ENCODE results near the gene ZNF124. TPM values are rescaled to one million over a fixed set of nuclear protein-coding genes. Genes with fewer than 3 reads are reported as not detected.

Gene ZNF124
- total and polyA plus RNA-seq, 2 experiments from 2014 or later: 7.0 to 74.2 TPM

- Histone ChIP-seq H3K79me2 (no peaks in the 10 kb centered on the region), H4K20me1 (ENCODE audit: insufficient read depth, poor library complexity, severe bottlenecking) (no peaks in the 10 kb centered on the region), H3K27ac (no peak overlapping the region), H3K4me2 (no peak overlapping the region), H3K9me3 (ENCODE audit: low read depth) (peaks cover 51% of the 10 kb centered on the region), H3K27me3 (no peaks in the 10 kb centered on the region), H3K4me3 (no peak overlapping the region), H2AFZ (no peak overlapping the region), H3K9me2 (replicated peaks; ENCODE audit: insufficient read depth) (no peaks in the 10 kb centered on the region), H3K4me1 (ENCODE audit: insufficient read depth) (no peaks in the 10 kb centered on the region), H3K36me3 (replicated peaks; ENCODE audit: insufficient read depth, low read depth) (peaks cover 7% of the 10 kb centered on the region)
- TF ChIP-seq EZH2 (IDR thresholded peaks at IDR 0.05; ENCODE audit: borderline replicate concordance) (no peak), EZH2phosphoT487 (IDR thresholded peaks at IDR 0.05; ENCODE audit: low read depth, severe bottlenecking, unreplicated experiment) (no peak), CTCF (IDR thresholded peaks at IDR 0.05; ENCODE audit: poor library complexity) (no peak)
- WGBS (ENCODE audit: low lambda C conversion rate, missing lambda C conversion rate): 100% methylated on average over 2 of the region's 2 CpGs
- DNase-seq (ENCODE audit: low spot score): no peak
These were observed 18.4 kb upstream of the ZNF124 start for GRCh38 chr1:247189981-247190798.

GRCh38 chr1:247185667-247186066 lies 13.8 kb upstream of the ZNF124 start:
- Histone ChIP-seq H3K9me3 (ENCODE audit: low read depth) (peaks cover 17% of the 10 kb centered on the region), H3K27me3 (no peaks in the 10 kb centered on the region), H4K20me1 (ENCODE audit: insufficient read depth, poor library complexity, severe bottlenecking) (no peaks in the 10 kb centered on the region), H3K9me2 (replicated peaks; ENCODE audit: insufficient read depth) (no peaks in the 10 kb centered on the region), H3K27ac (no peak overlapping the region), H3K4me1 (ENCODE audit: insufficient read depth) (no peaks in the 10 kb centered on the region), H3K36me3 (replicated peaks; ENCODE audit: insufficient read depth, low read depth) (no peaks in the 10 kb centered on the region), H3K79me2 (no peaks in the 10 kb centered on the region), H2AFZ (no peak overlapping the region), H3K4me3 (no peak overlapping the region), H3K4me2 (no peak overlapping the region)
- no peak for DNase-seq (ENCODE audit: low spot score)
- WGBS (ENCODE audit: low lambda C conversion rate, missing lambda C conversion rate): 95% methylated on average over 4 of the region's 4 CpGs
- no peak for TF ChIP-seq CTCF (IDR thresholded peaks at IDR 0.05; ENCODE audit: poor library complexity)
- no peak for TF ChIP-seq EZH2phosphoT487 (IDR thresholded peaks at IDR 0.05; ENCODE audit: low read depth, severe bottlenecking, unreplicated experiment)
- no peak for TF ChIP-seq EZH2 (IDR thresholded peaks at IDR 0.05; ENCODE audit: borderline replicate concordance)

- H4K20me1 ChIP-seq (ENCODE audit: insufficient read depth, poor library complexity, severe bottlenecking): no peaks in the 10 kb centered on the region
- H3K4me3 ChIP-seq: no peak overlapping the region
- H3K4me1 ChIP-seq (ENCODE audit: insufficient read depth): no peaks in the 10 kb centered on the region
- H3K9me3 ChIP-seq (ENCODE audit: low read depth): peaks cover 4% of the 10 kb centered on the region
- no peak for DNase-seq (ENCODE audit: low spot score)
- WGBS (ENCODE audit: low lambda C conversion rate, missing lambda C conversion rate): 96% methylated on average over 4 of the region's 4 CpGs
- no peak overlapping the region for H3K4me2 ChIP-seq
- H3K9me2 ChIP-seq (replicated peaks; ENCODE audit: insufficient read depth): no peaks in the 10 kb centered on the region
- TF ChIP-seq EZH2 (IDR thresholded peaks at IDR 0.05; ENCODE audit: borderline replicate concordance) (no peak), EZH2phosphoT487 (IDR thresholded peaks at IDR 0.05; ENCODE audit: low read depth, severe bottlenecking, unreplicated experiment) (no peak)
- H2AFZ ChIP-seq: no peak overlapping the region
- H3K27ac ChIP-seq: no peak overlapping the region
- H3K79me2 ChIP-seq: no peaks in the 10 kb centered on the region
- H3K27me3 ChIP-seq: no peaks in the 10 kb centered on the region
- no peaks in the 10 kb centered on the region for H3K36me3 ChIP-seq (replicated peaks; ENCODE audit: insufficient read depth, low read depth)
These were observed 12.4 kb upstream of the ZNF124 start for GRCh38 chr1:247184254-247184653.

GRCh38 chr1:247182994-247183393 lies 11.2 kb upstream of the ZNF124 start:
- Histone ChIP-seq H3K36me3 (replicated peaks; ENCODE audit: insufficient read depth, low read depth) (no peaks in the 10 kb centered on the region), H3K9me3 (ENCODE audit: low read depth) (no peaks in the 10 kb centered on the region), H3K27me3 (no peaks in the 10 kb centered on the region), H3K9me2 (replicated peaks; ENCODE audit: insufficient read depth) (no peaks in the 10 kb centered on the region), H4K20me1 (ENCODE audit: insufficient read depth, poor library complexity, severe bottlenecking) (no peaks in the 10 kb centered on the region), H3K4me3 (no peak overlapping the region), H3K4me2 (no peak overlapping the region), H3K4me1 (ENCODE audit: insufficient read depth) (no peaks in the 10 kb centered on the region), H3K27ac (no peak overlapping the region), H3K79me2 (no peaks in the 10 kb centered on the region), H2AFZ (no peak overlapping the region)
- no peak for DNase-seq (ENCODE audit: low spot score)
- TF ChIP-seq CTCF (IDR thresholded peaks at IDR 0.05; ENCODE audit: poor library complexity) (no peak), EZH2phosphoT487 (IDR thresholded peaks at IDR 0.05; ENCODE audit: low read depth, severe bottlenecking, unreplicated experiment) (no peak), EZH2 (IDR thresholded peaks at IDR 0.05; ENCODE audit: borderline replicate concordance) (no peak)
- WGBS (ENCODE audit: low lambda C conversion rate, missing lambda C conversion rate): 95% methylated on average over 7 of the region's 7 CpGs

Measured in hepatocyte (in vitro differentiated cells).